AG04450 (cell line): Measurements from ENCODE around the gene GTSF1L. TPM values are rescaled to one million over a fixed set of nuclear protein-coding genes. Genes with fewer than 3 reads are reported as not detected.

Experiments
- CTCF ChIA-PET: fragments of 300-600, 350-600 bp; formaldehyde crosslinking; extraction: SDS; loops from one replicate; lab custom pipeline; 2022; ENCODE audit warnings: antibody characterized with exemption, inconsistent platforms; lab: Charles Lee
- POLR2A ChIA-PET: fragments of 350-600 bp; formaldehyde crosslinking; extraction: SDS; loops from one replicate; lab custom pipeline; 2021; ENCODE audit warnings: antibody characterized with exemption, inconsistent platforms; lab: Yijun Ruan, JAX
- DNase-seq: peaks from one replicate; pipeline ENCODE4 v3.0.0-alpha.2; 2011; ENCODE audit warnings: low read depth, low spot score
- H3K27ac ChIP-seq: one replicate; pipeline ENCODE4 v1.5.1; 2012; ENCODE audit warnings: low read depth, low read length, control low read depth
- H3K27me3 ChIP-seq: one replicate; pipeline ENCODE4 v1.6.0; 2012; ENCODE audit warnings: low read length; ENCODE audit not compliant: control insufficient read depth, insufficient read depth
- H3K4me3 ChIP-seq: 2 replicates; pipeline ENCODE4 v1.5.1; 2011; ENCODE audit warnings: mild to moderate bottlenecking, low read depth, low read length, control low read depth
- H3K9me3 ChIP-seq: 2 replicates; pipeline ENCODE4 v1.5.1; 2012; ENCODE audit warnings: low read length; ENCODE audit not compliant: control insufficient read depth, insufficient read depth
- CTCF ChIP-seq: IDR thresholded peaks from 2 replicates; pipeline ENCODE4 v1.5.1; 2011; ENCODE audit warnings: low read depth, low read length, control low read depth, inconsistent platforms
- polyA minus RNA-seq: library from RNA; depleted of rRNA, polyadenylated mRNA; stranded (reverse); fragments of >200 nt; gene quantifications from 2 replicates; pipeline ENCODE4 v1.2.3, GENCODE V29; 2011; rRNA and poly(A)+ RNA removed
- polyA plus RNA-seq: library from polyadenylated mRNA; depleted of rRNA; stranded (reverse); fragments of >200 nt; gene quantifications from 2 replicates; pipeline ENCODE4 v1.2.3, GENCODE V29; 2011; rRNA removed

GTSF1L gene
- polyA plus RNA-seq, result not detected in 2 replicates
- polyA minus RNA-seq, result not detected in 2 replicates

DNA sequence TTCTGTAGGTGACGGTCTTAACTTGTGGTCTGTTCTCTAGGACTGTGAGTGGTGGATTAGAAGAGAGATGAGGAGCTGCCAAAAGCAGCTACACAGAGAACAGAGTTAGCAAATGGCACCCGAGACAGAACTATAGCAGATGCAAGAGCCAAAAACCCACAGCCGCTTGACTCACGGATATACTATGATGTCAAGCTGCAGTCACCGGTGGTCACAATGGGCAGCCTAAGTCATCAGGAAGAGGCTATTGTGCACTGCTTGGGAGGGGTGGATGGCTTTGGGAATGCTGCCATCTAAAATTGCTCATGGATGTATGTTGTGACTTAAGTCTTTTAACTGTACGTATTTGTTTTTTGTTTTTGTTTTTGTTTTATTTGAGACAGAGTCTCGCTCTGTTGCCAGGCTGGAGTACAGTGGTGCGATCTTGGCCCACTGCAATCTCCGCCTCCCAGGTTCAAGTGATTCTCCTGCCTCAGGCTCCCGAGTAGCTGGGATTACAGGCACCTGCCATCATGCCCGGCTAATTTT, at the start of gene GTSF1L:
GTSF1L (minus strand) TSS at position 192 of the 528 bp plus-strand sequence. CDS start 308 bp downstream, outside the sequence.
- TF ChIP-seq CTCF, result no peak
- no peak within 1 kb of the TSS for H3K4me3 ChIP-seq
- H3K27me3 ChIP-seq, result no peaks in the 10 kb centered on the region
- CTCF ChIA-PET, result interaction anchor here (2.0 to 2.3 kb wide), 2 partner anchors 23 to 354 kb away, joined by 8 to 11 read pairs; no protein-coding TSS in a partner anchor
- POLR2A ChIA-PET, result no interaction called here
- H3K27ac ChIP-seq, result no peak within 1 kb of the TSS
- DNase-seq, result no peak
- peaks cover 6% of the 10 kb centered on the region; the same call in 1 of the 2 replicates for H3K9me3 ChIP-seq

GRCh38 chr20:43774754-43775153, 48.0 kb upstream of the GTSF1L start:
- Histone ChIP-seq H3K27me3 (no peaks in the 10 kb centered on the region), H3K27ac (no peak overlapping the region), H3K4me3 (no peak overlapping the region), H3K9me3 (peaks cover 16% of the 10 kb centered on the region; the same call in 1 of the 2 replicates)
- CTCF ChIA-PET, result no interaction called here
- POLR2A ChIA-PET, result no interaction called here
- no peak for TF ChIP-seq CTCF
- DNase-seq, result no peak

- TF ChIP-seq CTCF, result no peak
- no peak overlapping the region for H3K4me3 ChIP-seq
- CTCF ChIA-PET, result no interaction called here
- peaks cover 3% of the 10 kb centered on the region for H3K9me3 ChIP-seq
- POLR2A ChIA-PET, result no interaction called here
- no peak overlapping the region for H3K27ac ChIP-seq
- no peak for DNase-seq
- peaks cover 3% of the 10 kb centered on the region for H3K27me3 ChIP-seq
These were observed 44.8 kb upstream of the GTSF1L start for GRCh38 chr20:43771503-43772190.

DNA sequence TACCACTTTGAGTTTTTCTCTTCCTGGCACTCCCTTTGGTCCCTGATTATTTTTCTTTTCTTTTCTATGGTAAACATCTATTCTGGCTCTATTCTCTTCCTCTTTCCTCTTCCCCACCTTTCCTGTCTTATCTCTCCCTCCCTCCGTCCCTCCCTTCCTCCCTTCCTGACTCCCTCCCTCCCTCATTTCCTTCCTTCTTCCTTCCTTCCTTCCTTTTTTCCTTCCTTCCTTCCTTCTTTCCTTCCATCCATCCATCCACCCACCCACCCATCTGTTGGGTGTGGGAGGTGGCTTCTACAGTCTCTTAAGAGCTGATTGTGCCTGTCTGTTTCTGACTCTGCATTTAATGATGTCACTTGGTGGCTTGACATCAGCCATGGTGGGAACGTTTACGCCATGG, 43.5 kb upstream of the GTSF1L start:
- peaks cover 3% of the 10 kb centered on the region for H3K27me3 ChIP-seq
- no peak for TF ChIP-seq CTCF
- peaks cover 3% of the 10 kb centered on the region for H3K9me3 ChIP-seq
- H3K27ac ChIP-seq, result no peak overlapping the region
- CTCF ChIA-PET, result interaction anchor here (1.8 kb wide), 1 partner anchor 20 kb away, joined by 9 read pairs; no protein-coding TSS in a partner anchor
- POLR2A ChIA-PET, result no interaction called here
- no peak for DNase-seq
- no peak overlapping the region for H3K4me3 ChIP-seq
